Suprapubic skin (tissue), 3 donors: ENCODE results near the gene CAMK1D.

Experiments used
- CTCF ChIP-seq, 2 donors: fragments of 200-600 bp in 1 of 2; fragments of 450-650 bp in 1 of 2; sonication (generic) in 1 of 2; IDR thresholded peaks; one replicate each; pipeline ENCODE4 v1.5.1; 2016 to 2019; ENCODE audit warnings: antibody characterized with exemption in 2 of 2, mild to moderate bottlenecking in 1 of 2, moderate library complexity in 1 of 2
- POLR2A ChIP-seq, 2 donors: fragments of 450-650 bp; IDR thresholded peaks; one replicate each; pipeline ENCODE4 v1.6.1; 2017; ENCODE audit warnings: antibody characterized with exemption in 2 of 2, mild to moderate bottlenecking in 2 of 2, moderate library complexity in 2 of 2

- TF ChIP-seq CTCF (IDR thresholded peaks at IDR 0.05): no peak
- no peak for TF ChIP-seq POLR2A (IDR thresholded peaks at IDR 0.05)
These were observed 142.1 kb downstream of the CAMK1D start for GRCh38 chr10:12491491-12491890.
